Nephron progenitor cell (in vitro differentiated cells): ENCODE results near the gene NCF2.
A peak's percentile ranks its signal among the peaks of the same experiment; 100 is the strongest.

Experiments used
- DNase-seq: peaks from one replicate; pipeline ENCODE4 v3.0.0; 2021
- H3K27ac Mint-ChIP-seq: 2 replicates; pipeline ENCODE4 v1.8.0; 2021; ENCODE audit warnings: mild to moderate bottlenecking, moderate library complexity, mixed read lengths
- H3K27me3 Mint-ChIP-seq: 2 replicates; pipeline ENCODE4 v1.8.0; 2021; ENCODE audit warnings: mild to moderate bottlenecking, low read depth, mixed read lengths; ENCODE audit not compliant: poor library complexity
- H3K36me3 Mint-ChIP-seq: 2 replicates; pipeline ENCODE4 v1.8.0; 2021; ENCODE audit warnings: low read depth, mixed read lengths
- H3K4me1 Mint-ChIP-seq: 2 replicates; pipeline ENCODE4 v1.8.0; 2021; ENCODE audit warnings: mixed read lengths
- H3K4me3 Mint-ChIP-seq: 2 replicates; pipeline ENCODE4 v1.8.0; 2021; ENCODE audit warnings: mild to moderate bottlenecking, moderate library complexity, mixed read lengths
- H3K9me3 Mint-ChIP-seq: 2 replicates; pipeline ENCODE4 v1.8.0; 2021; ENCODE audit warnings: mild to moderate bottlenecking, moderate library complexity, mixed read lengths
- TF ChIP-seq, protein P1 (sequence below): fragments of 200-600 bp; sonication (generic); IDR thresholded peaks from 2 replicates; pipeline ENCODE4 v1.5.0; 2021; ENCODE audit warnings: antibody characterized with exemption

The NCF2 gene

DNA sequence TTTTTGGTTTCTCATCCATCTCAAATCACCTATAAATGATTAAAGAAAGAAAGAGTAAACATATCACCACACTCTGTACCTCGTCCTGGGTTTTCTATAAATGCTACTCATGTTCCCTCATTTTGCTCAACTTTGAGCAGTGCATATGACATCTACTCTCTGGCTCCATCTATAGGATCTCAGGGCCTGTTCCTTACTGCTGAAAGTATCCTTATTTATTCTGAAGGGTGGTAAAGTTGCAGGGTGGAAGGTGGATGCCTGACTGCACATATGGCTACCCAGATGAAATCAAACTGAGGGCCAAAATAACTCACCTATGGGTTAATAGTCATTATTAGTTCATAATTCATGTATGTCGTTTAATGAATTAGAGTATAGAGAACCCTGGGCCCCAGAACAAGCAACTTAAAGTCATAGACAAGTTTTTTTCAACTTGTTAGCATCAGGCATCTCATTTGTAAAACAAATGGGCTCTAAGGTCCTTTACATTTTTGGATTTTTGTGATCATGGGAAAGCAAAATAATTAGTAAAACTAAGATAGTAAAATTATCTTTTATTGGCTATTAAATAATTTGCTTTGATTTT is 46.5 kb downstream of the NCF2 start:
- no peaks in the 10 kb centered on the region for H3K27me3 Mint-ChIP-seq
- H3K27ac Mint-ChIP-seq, result no peak overlapping the region
- H3K4me3 Mint-ChIP-seq, result no peak overlapping the region
- H3K4me1 Mint-ChIP-seq, result peaks cover 21% of the 10 kb centered on the region
- H3K36me3 Mint-ChIP-seq, result peaks cover 60% of the 10 kb centered on the region
- DNase-seq, result no peak
- no peaks in the 10 kb centered on the region for H3K9me3 Mint-ChIP-seq
- TF ChIP-seq, protein P1, sequence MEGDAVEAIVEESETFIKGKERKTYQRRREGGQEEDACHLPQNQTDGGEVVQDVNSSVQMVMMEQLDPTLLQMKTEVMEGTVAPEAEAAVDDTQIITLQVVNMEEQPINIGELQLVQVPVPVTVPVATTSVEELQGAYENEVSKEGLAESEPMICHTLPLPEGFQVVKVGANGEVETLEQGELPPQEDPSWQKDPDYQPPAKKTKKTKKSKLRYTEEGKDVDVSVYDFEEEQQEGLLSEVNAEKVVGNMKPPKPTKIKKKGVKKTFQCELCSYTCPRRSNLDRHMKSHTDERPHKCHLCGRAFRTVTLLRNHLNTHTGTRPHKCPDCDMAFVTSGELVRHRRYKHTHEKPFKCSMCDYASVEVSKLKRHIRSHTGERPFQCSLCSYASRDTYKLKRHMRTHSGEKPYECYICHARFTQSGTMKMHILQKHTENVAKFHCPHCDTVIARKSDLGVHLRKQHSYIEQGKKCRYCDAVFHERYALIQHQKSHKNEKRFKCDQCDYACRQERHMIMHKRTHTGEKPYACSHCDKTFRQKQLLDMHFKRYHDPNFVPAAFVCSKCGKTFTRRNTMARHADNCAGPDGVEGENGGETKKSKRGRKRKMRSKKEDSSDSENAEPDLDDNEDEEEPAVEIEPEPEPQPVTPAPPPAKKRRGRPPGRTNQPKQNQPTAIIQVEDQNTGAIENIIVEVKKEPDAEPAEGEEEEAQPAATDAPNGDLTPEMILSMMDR, result peak; percentile 61

DNA sequence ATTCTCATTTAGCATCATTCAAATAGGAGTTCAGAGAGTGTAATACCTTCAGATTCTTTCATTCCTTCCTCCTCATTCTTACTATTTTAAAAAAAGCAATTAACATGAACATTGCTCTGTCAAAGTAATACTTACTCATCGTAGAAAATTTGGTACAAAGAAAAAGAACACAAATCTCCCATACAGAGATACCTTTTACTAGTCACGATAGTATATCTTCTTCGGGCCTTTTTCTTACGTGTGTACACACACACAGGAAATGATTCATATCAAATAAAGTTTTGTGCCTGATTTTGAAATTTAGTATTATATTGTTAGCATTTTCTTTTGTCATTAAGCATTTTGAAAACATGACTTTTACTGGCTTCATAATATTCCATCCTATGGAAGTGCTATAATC is 52.9 kb downstream of the NCF2 start:
- peaks cover 67% of the 10 kb centered on the region for H3K36me3 Mint-ChIP-seq
- H3K27ac Mint-ChIP-seq, result no peak overlapping the region
- no peaks in the 10 kb centered on the region for H3K9me3 Mint-ChIP-seq
- H3K4me3 Mint-ChIP-seq, result no peak overlapping the region
- TF ChIP-seq, protein P1, result no peak
- no peaks in the 10 kb centered on the region for H3K27me3 Mint-ChIP-seq
- no peak for DNase-seq
- H3K4me1 Mint-ChIP-seq, result no peaks in the 10 kb centered on the region

- no peak overlapping the region for H3K4me3 Mint-ChIP-seq
- no peaks in the 10 kb centered on the region for H3K9me3 Mint-ChIP-seq
- DNase-seq, result no peak
- no peaks in the 10 kb centered on the region for H3K27me3 Mint-ChIP-seq
- H3K27ac Mint-ChIP-seq, result peak overlapping the region; percentile 22
- H3K36me3 Mint-ChIP-seq, result peaks cover 45% of the 10 kb centered on the region
- TF ChIP-seq, protein P1, result no peak
- H3K4me1 Mint-ChIP-seq, result no peaks in the 10 kb centered on the region
Measured at GRCh38 chr1:183533617-183534174, 56.6 kb downstream of the NCF2 start.

GRCh38 chr1:183528577-183528976 is 61.7 kb downstream of the NCF2 start:
- TF ChIP-seq, protein P1, result no peak
- Mint-ChIP-seq H3K9me3 (no peaks in the 10 kb centered on the region), H3K27me3 (no peaks in the 10 kb centered on the region), H3K4me1 (no peaks in the 10 kb centered on the region), H3K27ac (no peak overlapping the region), H3K36me3 (peaks cover 39% of the 10 kb centered on the region), H3K4me3 (no peak overlapping the region)
- DNase-seq, result no peak

DNA sequence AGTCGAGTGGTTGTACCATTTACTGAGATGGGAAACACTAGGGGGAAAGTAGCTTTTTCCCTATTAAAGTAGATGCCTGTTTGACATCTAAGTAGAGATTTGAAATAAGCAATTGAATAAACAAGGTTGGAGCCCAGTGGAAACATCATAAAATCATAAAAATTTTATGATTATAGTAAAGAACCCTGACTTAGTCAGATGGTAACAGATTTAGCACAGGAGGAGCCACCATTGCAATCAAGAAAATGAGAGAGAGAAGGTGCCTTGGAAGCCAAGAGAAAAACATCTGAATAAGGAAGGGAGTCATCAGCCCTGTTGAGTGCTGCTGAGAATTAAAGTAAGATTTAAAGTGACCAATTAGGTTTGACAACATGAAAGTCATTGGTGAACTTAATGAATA is 68.2 kb downstream of the NCF2 start:
- Mint-ChIP-seq H3K4me3 (no peak overlapping the region), H3K9me3 (no peaks in the 10 kb centered on the region), H3K27me3 (no peaks in the 10 kb centered on the region), H3K36me3 (peaks cover 54% of the 10 kb centered on the region), H3K4me1 (no peaks in the 10 kb centered on the region), H3K27ac (no peak overlapping the region)
- no peak for DNase-seq
- TF ChIP-seq, protein P1, result no peak

DNA sequence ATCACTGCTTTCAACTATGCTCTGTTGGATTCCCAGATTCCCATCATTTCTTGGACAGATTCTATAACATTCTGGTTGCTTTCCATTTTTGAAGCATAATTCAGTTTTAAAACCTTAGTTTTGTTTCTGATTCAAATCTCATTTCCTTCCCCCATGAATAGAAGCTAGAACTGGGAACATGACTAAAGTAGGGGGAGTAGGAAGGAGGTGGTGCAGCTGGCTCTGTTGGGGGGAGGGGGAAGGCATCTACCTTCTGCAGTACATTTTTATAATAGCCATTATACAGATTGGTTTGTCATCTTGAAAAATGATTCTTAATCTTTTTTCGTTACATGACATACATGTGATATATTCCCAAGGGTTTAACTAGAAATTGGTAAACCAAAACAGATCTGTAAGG is 69.9 kb downstream of the NCF2 start:
- TF ChIP-seq, protein P1, result no peak
- H3K4me3 Mint-ChIP-seq, result no peak overlapping the region
- H3K9me3 Mint-ChIP-seq, result no peaks in the 10 kb centered on the region
- H3K27me3 Mint-ChIP-seq, result no peaks in the 10 kb centered on the region
- no peak overlapping the region for H3K27ac Mint-ChIP-seq
- peaks cover 54% of the 10 kb centered on the region for H3K36me3 Mint-ChIP-seq
- no peak for DNase-seq
- no peaks in the 10 kb centered on the region for H3K4me1 Mint-ChIP-seq
